LNCaP clone FGC (cell line): Measurements from ENCODE around the gene PIK3R3.
"Not testable (repeated sequence)": the region's sequence is repeated elsewhere in the genome, so short reads cannot be mapped to it uniquely, and the experiment has no call there.

Source experiments
- DNase-seq: peaks from one replicate; pipeline ENCODE4 v3.0.0-alpha.2; 2011; ENCODE audit warnings: low read depth
- H3K4me3 ChIP-seq: 2 replicates; pipeline ENCODE4 v1.5.1; 2011; ENCODE audit warnings: mild to moderate bottlenecking, low read depth, low read length, control low read depth
- TF ChIP-seq, protein P1 (sequence below): IDR thresholded peaks from 2 replicates; pipeline ENCODE4 v1.5.1; 2012; ENCODE audit warnings: mild to moderate bottlenecking; ENCODE audit not compliant: control insufficient read depth, insufficient read depth; ENCODE audit errors: extremely low read depth

The PIK3R3 gene

DNA sequence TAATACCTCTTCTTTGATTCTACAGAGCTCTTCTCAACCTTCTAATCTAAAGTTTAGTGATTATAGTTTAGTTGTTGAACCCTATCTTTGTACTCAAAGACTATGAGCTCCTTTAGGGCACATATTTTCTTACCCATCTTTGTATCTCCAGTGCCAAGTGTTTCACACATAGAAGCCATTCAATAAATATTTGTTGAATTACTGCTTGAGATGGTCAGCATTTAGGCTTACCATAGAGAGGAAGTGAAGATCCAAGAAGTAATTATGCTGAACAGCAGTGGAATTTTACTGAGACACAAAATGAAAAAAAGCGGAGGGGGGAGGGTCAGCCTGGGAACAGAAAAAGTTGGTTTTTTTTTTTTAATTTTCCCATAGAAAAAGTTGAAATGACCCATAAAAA lies 21.9 kb downstream of the PIK3R3 start:
- no peak for DNase-seq
- TF ChIP-seq, protein P1, sequence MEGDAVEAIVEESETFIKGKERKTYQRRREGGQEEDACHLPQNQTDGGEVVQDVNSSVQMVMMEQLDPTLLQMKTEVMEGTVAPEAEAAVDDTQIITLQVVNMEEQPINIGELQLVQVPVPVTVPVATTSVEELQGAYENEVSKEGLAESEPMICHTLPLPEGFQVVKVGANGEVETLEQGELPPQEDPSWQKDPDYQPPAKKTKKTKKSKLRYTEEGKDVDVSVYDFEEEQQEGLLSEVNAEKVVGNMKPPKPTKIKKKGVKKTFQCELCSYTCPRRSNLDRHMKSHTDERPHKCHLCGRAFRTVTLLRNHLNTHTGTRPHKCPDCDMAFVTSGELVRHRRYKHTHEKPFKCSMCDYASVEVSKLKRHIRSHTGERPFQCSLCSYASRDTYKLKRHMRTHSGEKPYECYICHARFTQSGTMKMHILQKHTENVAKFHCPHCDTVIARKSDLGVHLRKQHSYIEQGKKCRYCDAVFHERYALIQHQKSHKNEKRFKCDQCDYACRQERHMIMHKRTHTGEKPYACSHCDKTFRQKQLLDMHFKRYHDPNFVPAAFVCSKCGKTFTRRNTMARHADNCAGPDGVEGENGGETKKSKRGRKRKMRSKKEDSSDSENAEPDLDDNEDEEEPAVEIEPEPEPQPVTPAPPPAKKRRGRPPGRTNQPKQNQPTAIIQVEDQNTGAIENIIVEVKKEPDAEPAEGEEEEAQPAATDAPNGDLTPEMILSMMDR: no peak
- no peak overlapping the region for H3K4me3 ChIP-seq

- DNase-seq: no peak
- TF ChIP-seq, protein P1: no peak
- no peak overlapping the region for H3K4me3 ChIP-seq
These were observed 29.5 kb downstream of the PIK3R3 start for GRCh38 chr1:46102769-46103476.

- DNase-seq: no peak
- TF ChIP-seq, protein P1: no peak
- H3K4me3 ChIP-seq: no peak overlapping the region
These were observed 33.2 kb downstream of the PIK3R3 start for GRCh38 chr1:46099215-46099614.

DNA sequence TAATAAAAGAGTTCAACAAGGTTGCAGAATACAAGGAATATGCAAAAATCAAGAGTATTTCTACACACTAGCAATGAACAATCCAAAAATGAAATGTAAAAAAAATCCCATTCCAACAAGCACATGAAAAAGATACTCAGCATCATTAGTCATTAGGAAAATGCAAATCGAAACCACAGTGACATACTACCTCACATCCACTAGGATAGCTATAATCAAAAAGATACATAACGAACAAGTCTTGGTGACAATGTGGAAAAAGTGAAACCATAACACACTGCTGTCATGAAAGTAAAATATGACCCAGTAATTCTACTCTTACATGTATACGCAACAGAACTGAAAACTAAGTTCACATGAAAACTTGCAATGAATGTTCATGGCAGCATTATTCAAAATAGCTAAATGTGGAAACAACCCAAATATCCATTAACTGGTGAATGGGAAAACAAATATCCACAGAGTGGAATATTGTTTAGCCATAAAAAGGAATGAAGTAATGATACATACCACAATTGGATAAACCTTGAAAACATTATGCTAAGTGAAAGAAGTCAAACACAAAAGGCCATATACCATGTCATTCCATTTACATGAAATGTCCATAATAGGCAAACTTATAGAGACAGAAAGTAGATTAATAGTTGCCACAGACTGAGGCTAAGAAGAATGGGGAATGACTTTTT lies 34.3 kb downstream of the PIK3R3 start:
- no peak for DNase-seq
- TF ChIP-seq, protein P1: no peak
- no peak overlapping the region for H3K4me3 ChIP-seq

GRCh38 chr1:46097149-46097472 lies 35.3 kb downstream of the PIK3R3 start:
- TF ChIP-seq, protein P1: no peak
- no peak for DNase-seq
- no peak overlapping the region for H3K4me3 ChIP-seq

DNA sequence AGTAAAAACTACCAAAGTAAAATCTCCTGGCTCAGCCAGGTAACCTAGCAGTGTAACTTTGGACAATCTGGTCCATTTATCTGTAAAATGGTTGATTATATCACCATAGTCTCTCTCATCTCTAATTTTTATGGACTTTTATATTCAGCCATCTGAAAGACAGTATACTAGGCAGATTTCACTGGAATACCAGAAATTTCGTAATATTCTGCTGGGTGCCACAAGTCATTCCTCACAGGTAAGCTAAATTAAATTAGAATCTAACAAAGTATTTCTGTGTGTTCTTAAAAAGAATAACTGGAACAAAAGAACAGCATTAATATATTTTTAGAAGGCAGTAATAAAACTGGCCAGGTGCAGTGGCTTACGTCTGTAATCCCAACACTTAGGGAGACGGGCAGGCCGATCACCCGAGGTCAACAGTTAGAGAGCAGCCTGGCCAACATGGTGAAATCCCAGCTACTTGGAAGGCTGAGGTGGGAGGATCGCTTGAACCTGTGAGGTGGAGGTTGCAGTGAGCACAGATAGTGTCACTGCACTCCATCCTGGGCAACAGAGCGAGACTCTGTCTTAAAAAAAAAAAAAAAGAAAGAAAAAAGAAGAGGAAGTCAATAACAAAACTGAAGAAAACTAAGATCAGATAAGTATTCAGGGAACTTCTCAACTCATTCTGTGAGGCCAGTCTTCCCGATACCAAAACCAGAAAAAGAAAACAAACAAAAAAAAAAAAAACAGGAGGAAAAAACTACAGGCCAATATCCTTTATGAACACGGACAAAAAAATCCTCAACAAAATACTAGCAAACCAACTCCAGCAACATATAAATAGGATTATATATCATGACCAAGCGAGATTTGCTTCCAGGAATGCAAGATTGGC lies 35.9 kb downstream of the PIK3R3 start:
- no peak overlapping the region for H3K4me3 ChIP-seq
- TF ChIP-seq, protein P1: no peak
- no peak for DNase-seq

DNA sequence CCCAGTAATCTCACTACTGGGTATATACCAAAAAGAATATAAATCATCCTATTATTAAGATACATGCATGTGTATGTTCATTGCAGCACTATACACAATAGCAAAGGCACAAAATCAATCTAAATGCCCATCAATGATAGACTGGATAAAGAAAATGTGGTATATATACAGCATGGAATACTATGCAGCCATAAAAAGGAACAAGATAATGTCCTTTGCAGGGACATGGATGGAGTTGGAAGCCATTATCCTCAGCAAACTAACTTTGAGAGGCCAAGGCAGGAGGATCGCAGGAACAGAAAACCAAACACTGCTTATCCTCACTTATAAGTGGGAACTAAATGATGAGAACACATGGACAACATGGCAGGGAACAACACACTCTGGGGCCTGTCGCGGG lies 37.3 kb downstream of the PIK3R3 start:
- not testable (repeated sequence) for H3K4me3 ChIP-seq, DNase-seq
